GM19035 (cell line): Measurements from ENCODE around the gene ATP4B.

ENCODE experiments used
- ATAC-seq: cut with Tn5 transposase; IDR thresholded peaks from one replicate; pipeline ENCODE4 v1.9.1; 2021; ENCODE audit not compliant: unreplicated experiment

Gene ATP4B

GRCh38 chr13:113643593-113643992 is 14.4 kb downstream of the ATP4B start:
- no peak for ATAC-seq

- no peak for ATAC-seq
These were observed 15.4 kb downstream of the ATP4B start for GRCh38 chr13:113642563-113642962.

- no peak for ATAC-seq
These were observed 16.6 kb downstream of the ATP4B start for GRCh38 chr13:113641426-113641825.

- no peak for ATAC-seq
These were observed 18.3 kb downstream of the ATP4B start for GRCh38 chr13:113639616-113640262.

GRCh38 chr13:113638806-113639205 is 19.2 kb downstream of the ATP4B start:
- ATAC-seq, result no peak

- no peak for ATAC-seq
These were observed 19.7 kb downstream of the ATP4B start for GRCh38 chr13:113638173-113638746.

GRCh38 chr13:113637262-113638160 is 20.5 kb downstream of the ATP4B start:
- ATAC-seq, result no peak

GRCh38 chr13:113636266-113636963 is 21.6 kb downstream of the ATP4B start:
- ATAC-seq, result no peak

- ATAC-seq, result no peak
These were observed 22.3 kb downstream of the ATP4B start for GRCh38 chr13:113635709-113636108.

GRCh38 chr13:113635048-113635420 is 23.0 kb downstream of the ATP4B start:
- no peak for ATAC-seq

- ATAC-seq, result no peak
These were observed 23.5 kb downstream of the ATP4B start for GRCh38 chr13:113634279-113635047.

- no peak for ATAC-seq
These were observed 24.5 kb downstream of the ATP4B start for GRCh38 chr13:113633485-113633873.

- no peak for ATAC-seq
These were observed 25.1 kb downstream of the ATP4B start for GRCh38 chr13:113632706-113633484.

- ATAC-seq, result no peak
These were observed 26.5 kb downstream of the ATP4B start for GRCh38 chr13:113631341-113632095.

GRCh38 chr13:113630804-113631203 is 27.2 kb downstream of the ATP4B start:
- no peak for ATAC-seq

GRCh38 chr13:113630296-113630695 is 27.7 kb downstream of the ATP4B start:
- no peak for ATAC-seq

GRCh38 chr13:113629866-113630265 is 28.1 kb downstream of the ATP4B start:
- no peak for ATAC-seq

GRCh38 chr13:113628291-113629270 is 29.4 kb downstream of the ATP4B start:
- no peak for ATAC-seq
